GM21367 (cell line): ENCODE data around the gene RPL19.

Experiments
- ATAC-seq: cut with Tn5 transposase; IDR thresholded peaks from one replicate; pipeline ENCODE4 v1.9.1; 2021; ENCODE audit not compliant: unreplicated experiment

Gene RPL19

GRCh38 chr17:39222866-39223834 is 23.1 kb downstream of the RPL19 start:
- no peak for ATAC-seq

GRCh38 chr17:39223907-39224777 is 24.1 kb downstream of the RPL19 start:
- ATAC-seq, result no peak

- ATAC-seq, result no peak
These were observed 24.8 kb downstream of the RPL19 start for GRCh38 chr17:39224778-39225307.

- no peak for ATAC-seq
These were observed 25.4 kb downstream of the RPL19 start, which contains the start of gene STAC2 for GRCh38 chr17:39225308-39225958. Gene STAC2 (minus strand): TSS chr17:39225945. CDS start chr17:39225502, 443 bp downstream.

- ATAC-seq, result no peak
These were observed 26.0 kb downstream of the RPL19 start for GRCh38 chr17:39225959-39226683.

DNA sequence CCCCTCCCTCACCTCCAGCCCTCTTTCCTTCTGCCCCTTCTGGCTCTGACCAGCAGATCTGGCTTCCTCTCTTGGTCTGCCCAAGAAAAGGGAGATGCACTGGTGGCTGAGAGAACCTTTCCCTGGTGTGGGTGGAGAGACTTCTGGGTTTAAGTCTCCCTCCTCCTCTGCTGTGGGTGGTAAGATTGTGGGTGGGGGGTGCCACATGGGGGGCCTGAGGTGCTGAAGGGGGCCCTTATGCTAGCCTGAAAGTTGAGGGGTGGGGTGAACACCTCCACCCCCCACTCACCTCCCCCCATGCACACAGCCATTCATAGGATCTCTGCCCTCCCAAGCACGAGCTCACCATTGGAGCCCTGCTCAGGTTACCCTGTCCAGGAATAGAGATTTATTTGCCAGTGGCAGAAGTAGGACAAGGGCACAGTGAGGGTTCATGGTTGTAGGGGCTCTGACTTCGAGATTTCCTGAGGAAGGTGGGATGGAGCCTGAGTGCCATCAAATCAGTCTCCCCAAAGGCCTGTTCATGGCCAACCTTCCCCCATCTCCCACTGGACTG is 27.4 kb downstream of the RPL19 start:
- no peak for ATAC-seq

- no peak for ATAC-seq
These were observed 29.3 kb downstream of the RPL19 start for GRCh38 chr17:39229274-39229913.

DNA sequence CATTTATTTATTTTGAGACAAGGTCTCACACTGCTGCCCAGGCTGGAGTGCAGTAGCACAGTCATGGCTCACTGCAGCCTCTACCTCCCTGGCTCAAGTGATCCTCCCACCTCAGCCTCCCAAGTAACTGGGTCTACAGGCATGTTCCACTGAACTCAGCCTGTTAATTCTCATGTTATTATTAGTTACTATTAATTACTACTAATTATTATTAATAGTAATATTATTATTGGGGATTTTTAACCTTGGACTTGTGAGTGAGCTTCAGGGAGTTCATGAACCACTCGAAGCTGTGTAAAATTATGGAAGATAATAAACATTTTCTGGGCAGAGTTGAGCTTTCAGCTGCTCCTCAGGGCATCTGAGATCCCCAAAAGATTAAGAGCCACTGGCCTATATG is 30.3 kb downstream of the RPL19 start:
- ATAC-seq, result no peak

GRCh38 chr17:39231091-39231561 is 31.0 kb downstream of the RPL19 start:
- no peak for ATAC-seq

DNA sequence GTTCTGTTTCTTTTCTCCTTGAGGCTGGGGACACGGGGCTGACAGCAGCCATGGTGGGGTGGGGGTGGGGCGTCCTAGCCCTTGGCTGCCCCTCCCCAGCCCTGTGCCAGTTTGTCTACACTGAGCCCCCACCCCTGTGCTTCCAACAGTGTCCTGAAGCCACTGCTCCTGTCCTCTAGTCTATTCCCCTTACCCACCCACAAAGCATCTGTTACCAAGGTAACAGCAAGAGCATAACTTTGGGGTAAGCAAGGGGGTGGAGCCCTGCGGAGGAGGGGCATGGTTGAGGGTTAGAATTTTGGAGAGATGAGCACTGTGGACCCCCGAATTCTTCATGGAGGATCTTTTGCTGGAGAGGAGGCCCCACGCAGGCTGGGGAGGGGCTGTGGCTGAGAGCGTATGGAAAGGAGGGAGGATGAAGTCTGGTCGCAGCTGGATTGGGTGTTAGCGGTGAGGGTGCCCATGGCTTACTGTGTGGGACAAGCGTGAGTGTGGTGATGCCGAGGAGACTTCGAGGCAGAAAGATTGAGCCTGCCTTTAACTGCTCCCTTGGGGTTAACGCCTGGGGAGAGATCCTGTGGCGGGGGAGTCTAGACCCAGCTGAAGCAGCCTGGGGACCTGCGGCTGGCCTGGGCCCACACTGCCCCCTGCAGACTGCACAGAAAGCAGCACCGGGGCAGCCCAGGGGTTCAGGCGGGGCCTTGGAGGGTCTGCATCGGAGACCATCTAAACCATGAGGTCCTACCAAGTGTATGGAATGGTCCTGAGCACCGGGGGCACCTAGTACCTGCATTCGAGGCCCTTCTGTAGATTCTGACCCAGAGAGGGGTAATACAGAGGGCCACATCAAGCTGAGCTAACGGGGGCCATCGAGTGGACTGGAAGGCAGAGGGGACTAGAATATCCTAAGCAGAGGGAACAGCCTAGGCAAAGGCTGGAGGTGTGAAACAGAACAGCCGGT is 31.8 kb downstream of the RPL19 start:
- no peak for ATAC-seq

DNA sequence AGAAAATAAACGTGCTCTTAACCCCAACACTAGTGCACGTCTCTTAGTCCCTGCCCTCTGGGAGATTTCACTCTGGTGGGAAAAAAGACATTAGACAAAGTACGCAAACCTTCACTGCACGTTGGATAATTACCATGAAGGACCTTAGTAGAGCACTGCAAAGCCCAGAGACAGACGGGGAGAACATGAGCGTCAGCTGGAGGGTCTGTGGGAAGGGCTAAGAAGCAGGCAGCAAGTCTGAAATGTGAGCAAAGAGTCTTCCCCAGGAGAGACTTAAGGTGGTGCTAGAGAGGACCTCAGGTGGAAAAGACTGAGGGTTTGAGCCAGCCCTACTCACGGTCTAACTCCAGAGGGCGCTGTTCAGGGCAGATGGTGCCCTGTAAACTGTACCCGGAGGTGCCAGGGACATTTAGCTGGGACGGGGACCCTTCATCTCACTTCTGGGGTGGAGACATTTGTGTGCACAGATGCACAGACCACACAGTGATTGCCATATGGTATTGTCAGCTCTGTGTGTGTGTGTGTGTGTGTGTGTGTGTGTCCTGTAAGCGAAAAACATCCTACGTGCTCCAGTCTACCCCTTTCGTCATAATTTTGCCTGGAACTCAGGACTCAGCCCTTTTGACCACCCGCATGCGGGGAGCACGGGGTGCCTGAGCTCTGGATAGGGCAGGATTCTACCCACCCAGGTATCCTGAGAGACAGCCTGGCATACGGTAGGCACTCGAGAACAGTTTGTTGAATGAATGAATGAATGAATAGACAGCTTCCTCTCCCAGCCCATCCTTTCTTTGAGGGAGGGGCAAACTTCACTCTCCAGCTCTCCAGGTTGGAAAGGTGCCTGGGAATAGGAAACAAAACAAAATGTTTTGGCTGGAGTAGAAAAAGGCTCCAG is 35.7 kb downstream of the RPL19 start:
- ATAC-seq, result no peak

DNA sequence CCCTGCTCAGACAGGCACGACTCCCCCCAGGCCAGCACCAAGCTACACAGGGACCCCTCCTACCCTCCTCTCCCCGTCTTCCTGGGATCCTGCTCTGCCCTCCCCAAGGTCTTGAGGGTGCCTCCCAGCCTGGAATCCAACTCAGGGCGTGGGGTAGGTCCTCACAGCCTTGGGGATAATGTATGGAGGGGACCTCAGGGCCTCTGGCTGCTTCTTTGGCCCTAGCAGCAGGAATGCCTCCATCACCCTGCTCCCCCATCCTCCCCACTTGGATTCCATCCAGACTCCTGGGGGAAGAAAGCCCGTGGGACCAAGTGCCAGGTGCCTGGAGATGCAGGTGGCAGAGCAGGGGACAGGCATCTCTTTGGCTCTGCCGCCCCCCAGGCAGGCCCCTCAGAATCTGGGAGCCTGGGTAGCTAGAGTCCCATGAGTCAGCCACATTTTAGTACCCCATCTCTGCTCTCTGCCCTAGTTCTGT is 36.4 kb downstream of the RPL19 start:
- no peak for ATAC-seq

DNA sequence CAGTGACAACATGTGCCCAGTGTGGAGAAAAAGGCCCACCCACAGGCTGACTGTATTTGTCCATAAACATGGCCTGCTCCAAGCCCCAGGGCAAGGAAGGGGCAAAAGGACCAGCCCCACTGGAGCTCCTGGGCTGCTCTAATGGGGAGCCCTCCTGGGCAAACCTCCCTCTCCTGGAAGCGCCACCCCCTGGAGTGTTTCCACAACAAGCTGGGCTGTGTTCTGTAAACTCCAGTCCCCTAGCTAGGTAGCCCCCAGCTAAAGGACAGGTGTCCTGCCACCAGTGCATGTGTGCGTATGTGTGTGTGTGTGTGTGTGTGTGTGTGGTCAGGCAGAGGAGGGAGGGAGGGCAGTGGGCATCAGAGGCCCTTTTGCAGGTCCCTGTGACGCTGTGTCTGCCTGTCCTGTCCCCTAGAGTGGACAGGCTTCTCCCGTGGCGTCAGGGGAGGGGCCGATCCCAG is 36.9 kb downstream of the RPL19 start:
- no peak for ATAC-seq

DNA sequence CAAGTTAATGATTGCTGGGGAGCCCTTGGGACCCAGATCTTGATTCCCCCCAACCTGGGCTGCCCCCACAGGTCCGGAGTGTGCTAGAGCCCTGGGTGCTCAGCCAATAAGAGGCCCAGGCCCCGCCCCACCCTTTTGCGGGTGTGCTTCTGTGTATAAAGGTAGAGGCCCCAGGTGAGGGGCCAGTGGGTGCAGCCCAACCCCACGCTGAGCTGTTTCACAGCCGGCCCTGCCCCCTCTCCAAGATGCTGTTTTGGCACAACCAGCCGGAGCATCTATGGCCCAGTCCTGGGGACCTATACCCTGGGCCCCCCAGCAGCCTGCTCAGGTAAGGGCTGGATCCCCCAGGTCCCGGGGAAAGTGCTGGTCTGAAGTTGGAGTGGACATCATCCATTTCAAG is 37.5 kb downstream of the RPL19 start:
- no peak for ATAC-seq

GRCh38 chr17:39238311-39238972 is 38.4 kb downstream of the RPL19 start:
- no peak for ATAC-seq

DNA sequence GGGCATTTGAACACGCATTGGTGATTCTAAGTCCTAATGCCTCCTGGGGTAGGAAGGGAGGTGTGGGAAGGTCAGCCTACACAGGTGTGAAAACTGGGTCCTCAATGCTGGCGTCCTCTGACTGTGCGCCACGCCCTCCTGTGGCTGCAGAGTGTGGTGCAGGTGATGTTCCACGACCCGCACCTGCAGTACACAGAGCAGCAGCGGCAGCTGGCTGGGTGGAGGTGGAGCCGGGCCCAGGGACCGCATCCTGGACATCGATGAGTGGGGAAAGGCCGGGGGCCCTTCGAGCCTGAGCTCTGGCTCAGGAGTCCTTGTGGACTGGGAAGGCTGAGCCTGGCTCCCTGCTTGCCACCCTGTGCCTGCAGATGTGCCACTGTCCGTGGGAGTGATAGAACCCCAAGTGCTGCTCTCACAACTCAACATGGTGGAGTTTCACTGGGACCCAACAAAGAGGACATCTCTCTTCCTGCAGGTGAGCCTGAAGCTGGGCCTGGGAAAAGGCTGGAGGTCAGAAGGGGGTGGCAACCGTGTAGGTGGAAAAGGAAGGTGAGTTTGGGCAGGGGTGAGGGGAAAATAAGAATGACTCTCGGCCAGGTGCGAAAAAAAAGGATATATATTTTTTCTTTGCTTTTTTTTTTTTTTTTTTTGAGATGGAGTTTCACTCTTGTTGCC is 39.7 kb downstream of the RPL19 start:
- no peak for ATAC-seq
